Nucleus accumbens (tissue), 56 donors: ENCODE measurements around the gene ZCCHC9.

Source experiments
- DNase-seq, 56 donors: peaks; one replicate each; lab custom pipeline; 2025; lab: John Stamatoyannopoulos, UW

The ZCCHC9 gene

DNA sequence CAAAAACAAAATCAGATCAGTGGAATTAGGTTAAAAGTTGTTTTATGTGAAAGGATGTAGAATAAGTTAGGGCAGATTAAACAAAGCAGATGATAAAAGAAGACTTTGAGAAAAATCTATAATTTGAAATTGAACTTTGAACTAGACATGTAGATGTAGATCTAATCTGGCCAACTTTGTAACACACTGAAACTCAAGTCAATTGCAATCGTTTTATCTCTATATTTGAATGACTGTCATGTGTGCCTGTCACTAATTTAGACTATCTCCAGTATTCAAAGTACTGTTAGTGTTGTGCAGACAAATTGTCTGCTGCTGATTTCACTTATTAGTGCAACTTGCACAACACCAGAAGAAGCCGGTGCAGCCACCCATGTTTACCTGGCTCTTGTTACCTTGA lies 52.7 kb downstream of the ZCCHC9 start:
- DNase-seq, result no peak

- no peak for DNase-seq
Measured at GRCh38 chr5:81355291-81356251, 54.2 kb downstream of the ZCCHC9 start.

DNA sequence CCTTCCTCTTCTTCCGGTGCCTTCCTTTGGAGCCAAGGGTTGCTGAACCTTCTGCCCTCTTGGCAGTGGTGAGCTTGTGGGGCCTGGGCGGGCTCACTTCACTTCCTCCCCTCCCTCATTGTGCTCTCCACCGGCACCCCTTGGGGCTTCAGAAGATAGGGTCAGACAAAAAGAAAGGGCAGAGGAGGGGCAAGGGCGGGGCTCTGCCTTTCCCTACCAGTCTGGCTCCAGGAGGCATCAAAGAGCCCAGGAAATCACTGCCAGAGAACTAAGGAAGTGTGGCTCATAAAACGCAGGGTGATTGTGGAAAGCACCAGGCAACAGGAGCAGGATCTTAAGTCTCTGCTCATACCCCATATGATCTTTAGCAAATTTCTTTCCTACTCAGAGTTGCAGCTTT lies 57.7 kb downstream of the ZCCHC9 start:
- no peak for DNase-seq

- DNase-seq, result no peak
Measured at GRCh38 chr5:81359881-81360280, 58.5 kb downstream of the ZCCHC9 start.

GRCh38 chr5:81360640-81361039 lies 59.3 kb downstream of the ZCCHC9 start:
- no peak for DNase-seq

GRCh38 chr5:81361600-81361999 lies 60.2 kb downstream of the ZCCHC9 start:
- DNase-seq, result no peak
